Measurements from ENCODE around the gene CCDC179.

The CCDC179 gene

GRCh38 chr11:22846726-22847125 lies 13.5 kb downstream of the CCDC179 start:
- no peak for TF ChIP-seq CTCF (conservative IDR thresholded peaks at IDR 0.05)

GRCh38 chr11:22832315-22833015 lies 27.8 kb downstream of the CCDC179 start:
- TF ChIP-seq CTCF (conservative IDR thresholded peaks at IDR 0.05): no peak
- H3K27ac ChIP-seq: no peak overlapping the region

More at GRCh38 chr11:22846726-22847125, 13.5 kb downstream of the CCDC179 start:
- H3K27ac ChIP-seq: no peak overlapping the region

- peak overlapping the region; percentile 73 for H3K27ac ChIP-seq
- TF ChIP-seq CTCF (conservative IDR thresholded peaks at IDR 0.05): peak; percentile 36
Measured at GRCh38 chr11:22830082-22830414, 30.2 kb downstream of the CCDC179 start.

GRCh38 chr11:22829231-22830081 lies 30.8 kb downstream of the CCDC179 start, which contains the start of gene SVIP:
Gene SVIP, minus strand, starts transcription at chr11:22829801. Its CDS starts 53 bp downstream, at chr11:22829748.
- TF ChIP-seq CTCF (conservative IDR thresholded peaks at IDR 0.05): peak; percentile 84
- H3K27ac ChIP-seq: peak within 1 kb of the TSS; percentile 73

- H3K27ac ChIP-seq: peak overlapping the region; percentile 73
- TF ChIP-seq CTCF (conservative IDR thresholded peaks at IDR 0.05): no peak
Measured at GRCh38 chr11:22828373-22828772, 31.9 kb downstream of the CCDC179 start.

- TF ChIP-seq CTCF (conservative IDR thresholded peaks at IDR 0.05): no peak
- no peak overlapping the region for H3K27ac ChIP-seq
Measured at GRCh38 chr11:22822203-22822602, 38.1 kb downstream of the CCDC179 start.

GRCh38 chr11:22809893-22810292 lies 50.4 kb downstream of the CCDC179 start:
- no peak for TF ChIP-seq CTCF (conservative IDR thresholded peaks at IDR 0.05)
- no peak overlapping the region for H3K27ac ChIP-seq
